Pancreas (tissue), 10 donors: ENCODE measurements around the gene DSCAML1. TPM values are rescaled to one million over a fixed set of nuclear protein-coding genes. Genes with fewer than 3 reads are reported as not detected.
"Not testable (repeated sequence)": the region's sequence is repeated elsewhere in the genome, so short reads cannot be mapped to it uniquely, and the experiment has no call there.

Experiments
- ATAC-seq, 4 donors: fragments of 200-7000 bp; cut with Tn5 transposase; one replicate each; pipeline versions ENCODE4 v1.8.0 to v1.9.1; 2020; ENCODE audit warnings: mild to moderate bottlenecking in 4 of 4, moderate library complexity in 4 of 4
- DNase-seq, 6 donors: peaks; one replicate each; pipeline ENCODE4 v3.0.0-alpha.2; 2020
- FAIRE-seq: peaks from 2 replicates; lab custom pipeline; 2012; peaks lifted over from hg19 to GRCh38; lab: Jason Lieb, UNC
- H3K27ac ChIP-seq, 4 donors: fragments of 200-600 bp; sonication (generic); 1 replicate in 3 of 4; 2 replicates in 1 of 4; pipeline versions ENCODE4 v1.5.0 to v1.8.0; 2020
- H3K27me3 ChIP-seq, 4 donors: fragments of 200-600 bp; one replicate each; pipeline ENCODE4 v1.8.0; 2021
- H3K36me3 ChIP-seq, 3 donors: fragments of 200-600 bp; sonication (generic) in 1 of 3; one replicate each; pipeline versions ENCODE4 v1.5.0 to v1.8.0; 2020 to 2021
- H3K4me1 ChIP-seq, 3 donors: fragments of 200-600 bp; one replicate each; pipeline ENCODE4 v1.8.0; 2021
- H3K4me3 ChIP-seq, 4 donors: fragments of 200-600 bp; sonication (generic) in 2 of 4; one replicate each; pipeline versions ENCODE4 v1.5.0 to v1.8.0; 2020 to 2021
- H3K9me3 ChIP-seq, 4 donors: fragments of 200-600 bp; one replicate each; pipeline ENCODE4 v1.8.0; 2021
- CTCF ChIP-seq, 4 donors: fragments of 200-600 bp; sonication (generic) in 3 of 4; IDR thresholded peaks; one replicate each; pipeline versions ENCODE4 v1.5.0 to v1.8.0; 2021; ENCODE audit warnings: antibody characterized with exemption in 4 of 4
- WGBS, 2 donors: extraction: QIAGEN DNeasy Blood & Tissue Kit; methylation state at CpG; one replicate each; pipeline ENCODE4 v1.1.7; 2013; 5-methylcytosine and 5-hydroxymethylcytosine counted together
- intact Hi-C, 3 donors: fragments of 100-400 bp; cut with DNase I; formaldehyde crosslinking; loops; one replicate each; pipeline versions ENCODE4 v1.11.1 to v1.14.2; 2022
- polyA plus RNA-seq, 2 donors: library from polyadenylated mRNA; stranded (reverse); fragments of 200-250 nt; gene quantifications; one replicate each; pipeline ENCODE4 v1.2.3, GENCODE V29; 2013
- total RNA-seq, 6 donors: library from RNA; stranded (reverse); fragmentation: NEBNext Ultra II Directional in 4 of 6; extraction: Animal tissue kit (Norgen Biotek cat#: 25700) in 4 of 6; gene quantifications; one replicate each; pipeline versions ENCODE4 v1.2.1 to v1.2.4, GENCODE V29; 2021 to 2023
- donor health status: healthy with polysubstance abuse.
- donor health status: DM: no; HTN: no; CAD: no; lungs with moderate emphysema.
- donor health status: DM: no; HTN: no; CAD: no.
- donor health status: control.
- donor health status: control.
- donor health status: Bipolar disorder and iron deficiency.
- donor health status: DM: yes; HTN: yes; CAD: no.
- donor health status: DM: no; HTN: no; CAD: no.
- donor health status: DM: no; HTN: no; CAD: no.
- donor health status: DM: yes; HTN: yes; CAD: no.

DSCAML1 gene
- total and polyA plus RNA-seq, 8 donors, result 0.69 to 2.7 (median 1.8) TPM

- H3K27ac ChIP-seq, result peak overlapping the region; percentile 64 to 91 (median 82)
- no peaks in the 10 kb centered on the region for H3K9me3 ChIP-seq
- H3K36me3 ChIP-seq, result no peaks in the 10 kb centered on the region
- 58 to 69% methylated on average over 7 of the region's 7 CpGs for WGBS, 2 donors
- DNase-seq (peak in 1 of 6 donors; percentile 34), FAIRE-seq (no peak), ATAC-seq (peak in 3 of 4 donors; percentile 1 to 30 (median 9))
- no peaks in the 10 kb centered on the region for H3K27me3 ChIP-seq
- no peak for TF ChIP-seq CTCF (IDR thresholded peaks at IDR 0.05)
- peaks cover 14 to 35% (median 29%) of the 10 kb centered on the region in 3 donors for H3K4me1 ChIP-seq
- H3K4me3 ChIP-seq, result no peak overlapping the region
- intact Hi-C loops, result no loop called here
These were observed 17.3 kb upstream of the DSCAML1 start for GRCh38 chr11:117814204-117814765.

GRCh38 chr11:117810056-117810451 is 13.0 kb upstream of the DSCAML1 start:
- H3K27ac ChIP-seq, H3K4me3 ChIP-seq, H3K9me3 ChIP-seq, H3K36me3 ChIP-seq, ATAC-seq, H3K27me3 ChIP-seq, FAIRE-seq, intact Hi-C loops, DNase-seq, H3K4me1 ChIP-seq: not testable (repeated sequence)
- WGBS, 2 donors, result 72 to 82% methylated on average over 12 of the region's 12 CpGs

- Histone ChIP-seq H3K4me3 (no peak overlapping the region), H3K27me3 (no peaks in the 10 kb centered on the region), H3K36me3 (no peaks in the 10 kb centered on the region), H3K4me1 (peaks cover under 1 to 3% (median 3%) of the 10 kb centered on the region in 3 donors), H3K9me3 (no peaks in the 10 kb centered on the region), H3K27ac (no peak overlapping the region)
- 52 to 54% methylated on average over 22 of the region's 22 CpGs for WGBS, 2 donors
- ATAC-seq, result peak; percentile 35 to 90 (median 80)
- intact Hi-C loops, result loop anchor here in 2 of 3 donors (5.0 to 10.0 kb wide), 3 partner anchors 243 to 385 kb away; no protein-coding TSS in a partner anchor
- no peak for FAIRE-seq
- TF ChIP-seq CTCF (IDR thresholded peaks at IDR 0.05), result peak in 1 of 4 donors; percentile 18
- DNase-seq, result no peak
These were observed 12.4 kb upstream of the DSCAML1 start for GRCh38 chr11:117809236-117810055.

GRCh38 chr11:117808784-117809183 is 11.8 kb upstream of the DSCAML1 start:
- no peak overlapping the region for H3K4me3 ChIP-seq
- intact Hi-C loops, result loop anchor here in 2 of 3 donors (5.0 to 10.0 kb wide), 3 partner anchors 244 to 384 kb away; no protein-coding TSS in a partner anchor
- no peak overlapping the region for H3K27ac ChIP-seq
- no peak for TF ChIP-seq CTCF (IDR thresholded peaks at IDR 0.05)
- no peaks in the 10 kb centered on the region for H3K9me3 ChIP-seq
- ATAC-seq, result peak in 2 of 4 donors; percentile 9 to 26
- no peaks in the 10 kb centered on the region for H3K27me3 ChIP-seq
- no peak for FAIRE-seq
- WGBS, 2 donors, result 53 to 65% methylated on average over 12 of the region's 12 CpGs
- H3K4me1 ChIP-seq, result no peaks in the 10 kb centered on the region
- no peak for DNase-seq
- no peaks in the 10 kb centered on the region for H3K36me3 ChIP-seq

GRCh38 chr11:117807482-117808327 is 10.7 kb upstream of the DSCAML1 start:
- H3K9me3 ChIP-seq, result no peaks in the 10 kb centered on the region
- ATAC-seq, result peak; percentile 50 to 89 (median 80)
- peak in 3 of 6 donors; percentile 75 to 93 (median 80) for DNase-seq
- no peak for FAIRE-seq
- TF ChIP-seq CTCF (IDR thresholded peaks at IDR 0.05), result peak; percentile 78 to 87 (median 85)
- intact Hi-C loops, result loop anchor here in 2 of 3 donors (5.0 to 10.0 kb wide), 3 partner anchors 245 to 383 kb away; no protein-coding TSS in a partner anchor
- WGBS, 2 donors, result 43 to 47% methylated on average over 22 of the region's 22 CpGs
- H3K4me3 ChIP-seq, result no peak overlapping the region
- H3K27ac ChIP-seq, result no peak overlapping the region
- H3K36me3 ChIP-seq, result no peaks in the 10 kb centered on the region
- H3K4me1 ChIP-seq, result no peaks in the 10 kb centered on the region
- H3K27me3 ChIP-seq, result no peaks in the 10 kb centered on the region
